Endothelial cell of umbilical vein (primary cell): ENCODE data around the gene STOM. TPM values are rescaled to one million over a fixed set of nuclear protein-coding genes. Genes with fewer than 3 reads are reported as not detected.

ENCODE experiments used
- BruUV-seq: library from RNA; stranded (reverse); fragments of 400-500 nt; replicated peaks from 2 replicates; lab custom pipeline; 2021; lab: Mats Ljungman, UMichigan
- CTCF ChIA-PET: fragments of 300-600, 350-600 bp; sonication (Branson Sonifier 250); formaldehyde crosslinking; loops from one replicate; lab custom pipeline; 2021; ENCODE audit warnings: antibody characterized with exemption, inconsistent platforms; lab: Charles Lee
- POLR2A ChIA-PET: fragments of 300-600, 350-600 bp; sonication (Branson Sonifier 250); formaldehyde crosslinking; loops from one replicate; lab custom pipeline; 2021; ENCODE audit warnings: antibody characterized with exemption, inconsistent platforms; lab: Charles Lee
- DNase-seq: peaks from one replicate; pipeline ENCODE4 v3.0.0-alpha.2; 2011; ENCODE audit warnings: low read depth, low spot score
- FAIRE-seq: peaks from 2 replicates; lab custom pipeline; 2011; peaks lifted over from hg19 to GRCh38; lab: Jason Lieb, UNC
- H2AFZ ChIP-seq: 2 replicates; pipeline ENCODE4 v1.6.0; 2012; ENCODE audit warnings: low read depth, low read length, control low read depth, inconsistent platforms
- H3K27ac ChIP-seq: 2 replicates; pipeline ENCODE4 v1.5.1; 2011; ENCODE audit warnings: low read depth, mild to moderate bottlenecking, control low read depth, low read length, moderate library complexity; ENCODE audit not compliant: insufficient read depth
- H3K27me3 ChIP-seq, 2 experiments: 2 replicates each; pipeline versions ENCODE4 v1.6.0 to v1.6.1; 2011; ENCODE audit warnings: low read length in 2 of 2, mixed read lengths in 1 of 2; ENCODE audit not compliant: control insufficient read depth in 2 of 2, insufficient read depth in 2 of 2
- H3K36me3 ChIP-seq, 2 experiments: 2 replicates in 1 of 2; 3 replicates in 1 of 2; pipeline ENCODE4 v1.5.1; 2011; ENCODE audit warnings: low read length in 2 of 2, mild to moderate bottlenecking in 1 of 2, moderate library complexity in 1 of 2; ENCODE audit not compliant: control insufficient read depth in 2 of 2, insufficient read depth in 2 of 2; ENCODE audit errors: extremely low read depth in 1 of 2
- H3K4me1 ChIP-seq: 3 replicates; pipeline ENCODE4 v1.5.1; 2011; ENCODE audit warnings: mild to moderate bottlenecking, low read length; ENCODE audit not compliant: control insufficient read depth, insufficient read depth; ENCODE audit errors: extremely low read depth
- H3K4me2 ChIP-seq: 2 replicates; pipeline ENCODE4 v1.6.1; 2011; ENCODE audit warnings: low read length, control low read depth, mixed read lengths; ENCODE audit not compliant: insufficient read depth
- H3K4me3 ChIP-seq, 3 experiments: fragments of 200-600 bp in 1 of 3; sonication (generic), shearing (Covaris generic) in 1 of 3; replicated peaks in 1 of 3; 2 replicates each; pipeline ENCODE4 v1.5.1; 2011 to 2016; ENCODE audit warnings: control low read depth in 3 of 3, low read length in 3 of 3, mild to moderate bottlenecking in 2 of 3, inconsistent platforms in 1 of 3, low read depth in 1 of 3, moderate library complexity in 1 of 3; ENCODE audit not compliant: insufficient read depth in 1 of 3
- H3K79me2 ChIP-seq: 2 replicates; pipeline ENCODE4 v1.6.0; 2012; ENCODE audit warnings: low read length, inconsistent platforms; ENCODE audit not compliant: control insufficient read depth, insufficient read depth
- H3K9ac ChIP-seq: replicated peaks from 2 replicates; pipeline ENCODE3; 2011; ENCODE audit warnings: low read length, control low read depth; ENCODE audit not compliant: insufficient read depth; ENCODE audit errors: extremely low read depth
- H3K9me1 ChIP-seq: replicated peaks from 3 replicates; pipeline ENCODE4 v1.6.0; 2011; ENCODE audit warnings: mild to moderate bottlenecking, low read length; ENCODE audit not compliant: control insufficient read depth, insufficient read depth; ENCODE audit errors: extremely low read depth
- H3K9me3 ChIP-seq: replicated peaks from 2 replicates; pipeline ENCODE4 v1.5.1; 2012; ENCODE audit warnings: low read length, inconsistent platforms; ENCODE audit not compliant: control insufficient read depth, insufficient read depth
- H4K20me1 ChIP-seq: replicated peaks from 2 replicates; pipeline ENCODE3; 2011; ENCODE audit warnings: mild to moderate bottlenecking, low read length; ENCODE audit not compliant: control insufficient read depth, insufficient read depth; ENCODE audit errors: extremely low read depth
- EZH2 ChIP-seq: IDR thresholded peaks from 2 replicates; pipeline ENCODE4 v1.6.1; 2012; ENCODE audit warnings: borderline replicate concordance, low read depth, mild to moderate bottlenecking, moderate library complexity, low read length, inconsistent platforms; ENCODE audit not compliant: severe bottlenecking
- FOS ChIP-seq: IDR thresholded peaks from 2 replicates; pipeline ENCODE4 v1.6.1; 2011; ENCODE audit warnings: mild to moderate bottlenecking, low read length, moderate library complexity, borderline replicate concordance; ENCODE audit not compliant: insufficient read depth
- GATA2 ChIP-seq: IDR thresholded peaks from 2 replicates; pipeline ENCODE4 v1.7.0; 2011; ENCODE audit warnings: low read depth, mild to moderate bottlenecking, moderate library complexity, mixed read lengths, low read length; ENCODE audit not compliant: insufficient read length, insufficient read depth
- JUN ChIP-seq: IDR thresholded peaks from 2 replicates; pipeline ENCODE4 v1.6.1; 2011; ENCODE audit warnings: borderline replicate concordance, low read depth; ENCODE audit not compliant: insufficient read length, insufficient read depth
- MYC ChIP-seq: IDR thresholded peaks from one replicate; pipeline ENCODE4 v1.6.1; 2011; ENCODE audit warnings: mild to moderate bottlenecking, low read depth, low read length
- POLR2A ChIP-seq: IDR thresholded peaks from 2 replicates; pipeline ENCODE4 v1.6.1; 2012; ENCODE audit warnings: low read depth, mild to moderate bottlenecking, control low read depth, low read length
- POLR2AphosphoS5 ChIP-seq: IDR thresholded peaks from 2 replicates; pipeline ENCODE4 v1.6.1; 2012; ENCODE audit warnings: low read depth, mild to moderate bottlenecking, control low read depth, low read length, moderate library complexity; ENCODE audit not compliant: insufficient read depth
- dilution Hi-C: fragments of 300-500 bp; cut with MboI; formaldehyde crosslinking; loops from one replicate; pipeline ENCODE4 v1.15.0; 2019; ENCODE audit warnings: low sequenced_read_pairs; ENCODE audit not compliant: extremely low pct_ligation_motif_present
- intact Hi-C: fragments of 100-400 bp; cut with micrococcal nuclease; formaldehyde crosslinking; loops from one replicate; pipeline ENCODE4 v1.10.0; 2022
- polyA plus RNA-seq, 4 experiments: library from polyadenylated mRNA; depleted of rRNA in 3 of 4; stranded (reverse) in 3 of 4; unstranded in 1 of 4; fragments of >200 nt; gene quantifications; 2 replicates each; pipeline versions ENCODE4 v1.2.1 to v1.2.3, GENCODE V29; 2011 to 2012; ENCODE audit warnings: missing spikeins in 1 of 4
- total RNA-seq: library from RNA; stranded (reverse); gene quantifications from 2 replicates; pipeline ENCODE4 v1.2.3, GENCODE V29; 2021
- TF ChIP-seq, protein P1 (sequence below): IDR thresholded peaks from 2 replicates; pipeline ENCODE4 v1.6.1; 2011; ENCODE audit not compliant: insufficient read depth, insufficient read length
- TF ChIP-seq, protein P2 (sequence below), 2 donors: IDR thresholded peaks; 1 replicate in 1 of 2; 2 replicates in 1 of 2; pipeline ENCODE4 v1.5.1; 2011; ENCODE audit warnings: low read length in 2 of 2, mild to moderate bottlenecking in 2 of 2, moderate library complexity in 2 of 2, control low read depth in 1 of 2, inconsistent platforms in 1 of 2, low read depth in 1 of 2; ENCODE audit not compliant: insufficient read depth in 1 of 2; ENCODE audit errors: extremely low read depth in 1 of 2

Gene STOM
- total and polyA plus RNA-seq, 2 donors (not counting 3 experiments of a cell fraction or from before 2014, with no cell fraction given): 153 to 170 TPM

DNA sequence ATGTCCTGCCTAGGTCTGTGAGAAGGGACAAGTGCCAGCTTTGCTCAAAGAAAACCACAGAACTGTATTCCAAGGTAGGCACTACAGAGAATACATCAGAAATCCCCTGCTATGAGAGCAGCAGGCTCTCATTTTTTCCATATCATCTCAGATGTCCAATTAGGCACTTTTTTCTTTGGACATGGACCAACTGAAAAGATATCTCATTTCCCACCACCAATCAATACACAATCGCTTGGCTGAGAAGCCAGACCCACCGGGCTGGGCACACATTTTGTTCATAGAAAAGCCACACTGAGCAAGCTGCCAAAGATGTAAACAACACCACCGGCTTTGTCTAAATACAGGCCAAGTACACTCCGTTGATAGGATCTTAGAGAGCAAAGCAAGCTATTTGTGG is 25.9 kb downstream of the STOM start:
- Histone ChIP-seq H2AFZ (no peak overlapping the region), H3K27me3 (no peaks in the 10 kb centered on the region), H3K4me2 (no peak overlapping the region), H3K9me1 (no peaks in the 10 kb centered on the region), H3K9ac (no peak overlapping the region), H3K36me3 (peaks cover 28 to 29% of the 10 kb centered on the region in 2 experiments), H4K20me1 (no peaks in the 10 kb centered on the region), H3K4me3 (no peak overlapping the region), H3K4me1 (no peaks in the 10 kb centered on the region), H3K27ac (no peak overlapping the region), H3K9me3 (no peaks in the 10 kb centered on the region), H3K79me2 (peaks cover 2% of the 10 kb centered on the region)
- ChIA-PET POLR2A (no interaction called here), CTCF (interaction anchor here (1.2 to 2.6 kb wide), 8 partner anchors 9 to 131 kb away, joined by 3 to 11 read pairs (median 3); no protein-coding TSS in a partner anchor)
- dilution Hi-C loops (no loop called here), intact Hi-C loops (no loop called here)
- TF ChIP-seq FOS (no peak), JUN (no peak), MYC (no peak), EZH2 (no peak), GATA2 (no peak), POLR2AphosphoS5 (no peak), POLR2A (no peak)
- TF ChIP-seq, protein P1, sequence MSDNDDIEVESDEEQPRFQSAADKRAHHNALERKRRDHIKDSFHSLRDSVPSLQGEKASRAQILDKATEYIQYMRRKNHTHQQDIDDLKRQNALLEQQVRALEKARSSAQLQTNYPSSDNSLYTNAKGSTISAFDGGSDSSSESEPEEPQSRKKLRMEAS: no peak
- TF ChIP-seq, protein P2, sequence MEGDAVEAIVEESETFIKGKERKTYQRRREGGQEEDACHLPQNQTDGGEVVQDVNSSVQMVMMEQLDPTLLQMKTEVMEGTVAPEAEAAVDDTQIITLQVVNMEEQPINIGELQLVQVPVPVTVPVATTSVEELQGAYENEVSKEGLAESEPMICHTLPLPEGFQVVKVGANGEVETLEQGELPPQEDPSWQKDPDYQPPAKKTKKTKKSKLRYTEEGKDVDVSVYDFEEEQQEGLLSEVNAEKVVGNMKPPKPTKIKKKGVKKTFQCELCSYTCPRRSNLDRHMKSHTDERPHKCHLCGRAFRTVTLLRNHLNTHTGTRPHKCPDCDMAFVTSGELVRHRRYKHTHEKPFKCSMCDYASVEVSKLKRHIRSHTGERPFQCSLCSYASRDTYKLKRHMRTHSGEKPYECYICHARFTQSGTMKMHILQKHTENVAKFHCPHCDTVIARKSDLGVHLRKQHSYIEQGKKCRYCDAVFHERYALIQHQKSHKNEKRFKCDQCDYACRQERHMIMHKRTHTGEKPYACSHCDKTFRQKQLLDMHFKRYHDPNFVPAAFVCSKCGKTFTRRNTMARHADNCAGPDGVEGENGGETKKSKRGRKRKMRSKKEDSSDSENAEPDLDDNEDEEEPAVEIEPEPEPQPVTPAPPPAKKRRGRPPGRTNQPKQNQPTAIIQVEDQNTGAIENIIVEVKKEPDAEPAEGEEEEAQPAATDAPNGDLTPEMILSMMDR (IDR thresholded peaks at IDR 0.05; ENCODE audit: extremely low read depth in 1 of 2, insufficient read depth in 1 of 2, low read depth in 1 of 2, low read length in 2 of 2): no peak
- DNase-seq (no peak), FAIRE-seq (no peak)
- no TSS peak for BruUV-seq
